HFFc6 (cell line): ENCODE results near the gene TH. TPM values are rescaled to one million over a fixed set of nuclear protein-coding genes. Genes with fewer than 3 reads are reported as not detected.

Experiments
- DNase-seq: peaks from one replicate; pipeline ENCODE4 v3.0.0-alpha.2; 2018
- H3K27ac Mint-ChIP-seq: 2 replicates; pipeline ENCODE4 v1.8.0; 2020; ENCODE audit warnings: mild to moderate bottlenecking, mixed read lengths
- H3K27me3 Mint-ChIP-seq: 2 replicates; pipeline ENCODE4 v1.8.0; 2021; ENCODE audit warnings: mild to moderate bottlenecking, moderate library complexity, mixed read lengths; ENCODE audit not compliant: insufficient read depth
- H3K36me3 Mint-ChIP-seq: 2 replicates; pipeline ENCODE4 v1.8.0; 2021; ENCODE audit warnings: low read depth, mixed read lengths
- H3K4me1 Mint-ChIP-seq: 2 replicates; pipeline ENCODE4 v1.8.0; 2020; ENCODE audit warnings: low read depth, mixed read lengths
- H3K4me3 Mint-ChIP-seq: 2 replicates; pipeline ENCODE4 v1.8.0; 2020; ENCODE audit warnings: mild to moderate bottlenecking, moderate library complexity, mixed read lengths
- H3K9me3 Mint-ChIP-seq: 2 replicates; pipeline ENCODE4 v1.8.0; 2020; ENCODE audit warnings: mild to moderate bottlenecking, mixed read lengths
- CTCF ChIP-seq: fragments of 200-600 bp; sonication (generic); IDR thresholded peaks from 2 replicates; pipeline ENCODE4 v1.5.0; 2021; ENCODE audit warnings: antibody characterized with exemption, mild to moderate bottlenecking
- total RNA-seq, 6 experiments: library from RNA; stranded (reverse); fragmentation: NEBNext Ultra II Directional; extraction: Animal tissue kit (Norgen Biotek cat#: 25700); gene quantifications; 2 replicates in 1 of 6; 3 replicates in 5 of 6; pipeline ENCODE4 v1.2.3, GENCODE V29; 2021

The TH gene
- total RNA-seq, 6 experiments from 2014 or later, result not detected

GRCh38 chr11:2202071-2202899 lies 30.7 kb upstream of the TH start:
- DNase-seq, result no peak
- Mint-ChIP-seq H3K36me3 (no peaks in the 10 kb centered on the region), H3K4me3 (no peak overlapping the region), H3K9me3 (no peaks in the 10 kb centered on the region; the same call in 1 of the 2 replicates), H3K4me1 (no peaks in the 10 kb centered on the region), H3K27ac (no peak overlapping the region), H3K27me3 (peaks cover 13% of the 10 kb centered on the region)
- no peak for TF ChIP-seq CTCF

- Mint-ChIP-seq H3K36me3 (no peaks in the 10 kb centered on the region), H3K27ac (no peak overlapping the region), H3K4me3 (no peak overlapping the region), H3K9me3 (no peaks in the 10 kb centered on the region), H3K27me3 (peaks cover 12% of the 10 kb centered on the region), H3K4me1 (no peaks in the 10 kb centered on the region)
- DNase-seq, result no peak
- TF ChIP-seq CTCF, result no peak
Observed at GRCh38 chr11:2201542-2201941, 29.9 kb upstream of the TH start.

GRCh38 chr11:2200957-2201519 lies 29.4 kb upstream of the TH start:
- Mint-ChIP-seq H3K4me3 (no peak overlapping the region), H3K27ac (no peak overlapping the region), H3K27me3 (peaks cover 16% of the 10 kb centered on the region), H3K9me3 (no peaks in the 10 kb centered on the region), H3K4me1 (no peaks in the 10 kb centered on the region), H3K36me3 (no peaks in the 10 kb centered on the region)
- TF ChIP-seq CTCF, result no peak
- no peak for DNase-seq

DNA sequence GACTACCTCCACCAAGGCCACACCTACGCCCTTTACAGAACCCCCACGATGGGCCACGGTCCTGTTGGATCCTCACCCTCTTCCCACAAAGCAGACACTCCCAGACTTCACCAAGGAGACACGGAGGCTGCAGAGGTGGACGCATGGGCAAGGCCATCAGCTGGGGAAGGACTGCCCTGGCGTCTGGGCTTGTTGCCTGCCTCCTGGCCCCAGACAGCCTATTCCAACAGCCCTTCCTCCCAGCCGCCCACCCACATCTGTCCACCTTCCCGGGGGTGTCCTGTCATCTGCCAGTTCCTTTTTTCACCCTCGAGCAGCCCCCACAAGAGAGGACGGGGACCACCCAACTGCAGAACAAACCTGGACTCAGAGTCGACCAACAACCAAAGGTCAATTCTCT lies 28.9 kb upstream of the TH start:
- Mint-ChIP-seq H3K9me3 (no peaks in the 10 kb centered on the region), H3K4me1 (no peaks in the 10 kb centered on the region), H3K27me3 (peaks cover 16% of the 10 kb centered on the region), H3K27ac (no peak overlapping the region), H3K4me3 (no peak overlapping the region), H3K36me3 (no peaks in the 10 kb centered on the region)
- no peak for DNase-seq
- TF ChIP-seq CTCF, result no peak

GRCh38 chr11:2199466-2200341 lies 28.1 kb upstream of the TH start:
- no peak for DNase-seq
- H3K27me3 Mint-ChIP-seq, result peaks cover 16% of the 10 kb centered on the region
- no peaks in the 10 kb centered on the region for H3K36me3 Mint-ChIP-seq
- H3K9me3 Mint-ChIP-seq, result no peaks in the 10 kb centered on the region
- no peak overlapping the region for H3K4me3 Mint-ChIP-seq
- H3K27ac Mint-ChIP-seq, result no peak overlapping the region
- H3K4me1 Mint-ChIP-seq, result no peaks in the 10 kb centered on the region
- TF ChIP-seq CTCF, result no peak
